Jurkat, Clone E6-1 (cell line): ENCODE data around the gene PPP4R3A. TPM values are rescaled to one million over a fixed set of nuclear protein-coding genes. Genes with fewer than 3 reads are reported as not detected.
"Not testable (repeated sequence)": the region's sequence is repeated elsewhere in the genome, so short reads cannot be mapped to it uniquely, and the experiment has no call there.

Source experiments
- DNase-seq: peaks from one replicate; pipeline ENCODE4 v3.0.0-alpha.2; 2011; ENCODE audit warnings: low read depth, low spot score
- H3K4me3 ChIP-seq: 2 replicates; pipeline ENCODE4 v1.5.1; 2011; ENCODE audit warnings: mild to moderate bottlenecking, low read length, control low read depth, moderate library complexity
- polyA plus RNA-seq: library from polyadenylated mRNA; unstranded; fragments of >200 nt; gene quantifications from one replicate; pipeline ENCODE4 v1.2.1, GENCODE V29; 2012; ENCODE audit warnings: missing spikeins; ENCODE audit not compliant: insufficient read length, insufficient read depth

Gene PPP4R3A
- polyA plus RNA-seq, result 63.3 TPM

DNA sequence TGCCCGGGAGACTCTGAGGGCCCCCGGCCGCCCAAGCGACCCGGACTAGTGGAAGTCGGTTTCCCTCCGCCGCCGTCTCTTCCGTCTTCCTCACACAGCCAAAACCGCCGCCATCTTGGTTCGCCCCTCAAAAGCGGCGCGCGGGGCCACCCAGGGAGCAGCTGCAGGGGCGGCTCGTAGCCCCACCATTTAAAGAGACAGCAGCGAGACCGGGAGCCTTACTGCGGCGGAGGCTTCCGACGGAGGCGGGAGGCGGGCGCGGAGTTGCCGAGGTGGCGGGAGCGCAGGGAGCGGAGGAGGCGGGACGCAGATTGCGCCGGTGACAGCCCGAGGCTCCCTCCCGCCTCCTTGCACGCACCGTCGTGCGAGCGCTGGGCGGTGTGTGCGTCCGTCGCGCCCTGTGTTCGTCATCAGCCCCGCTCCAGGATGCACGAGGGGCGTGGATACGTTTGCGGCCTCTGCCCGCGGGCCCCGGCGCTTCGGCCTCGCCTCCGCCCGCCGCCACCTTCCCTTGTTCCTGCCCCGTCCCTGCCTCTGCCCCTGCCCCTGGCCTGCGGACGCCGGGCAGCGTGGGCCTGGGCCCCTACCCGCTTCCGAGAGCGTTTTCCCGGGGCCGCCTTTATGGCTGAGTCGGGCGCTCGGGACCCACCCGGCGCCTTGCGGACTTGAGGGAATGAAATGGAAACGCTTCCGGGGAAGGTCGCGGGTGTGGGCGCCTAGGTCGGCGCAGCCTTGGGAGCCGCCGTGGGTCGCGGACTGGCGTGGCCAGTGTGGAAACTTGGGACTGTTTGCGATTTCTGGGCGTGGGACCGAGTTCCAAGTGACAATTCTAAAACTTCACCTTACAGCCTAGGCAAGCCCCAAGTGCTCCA lies at the start of gene PPP4R3A:
PPP4R3A (minus strand) TSS at position 140 of the 872 bp plus-strand sequence. CDS start 663 bp downstream, outside the sequence.
- H3K4me3 ChIP-seq, result peak within 1 kb of the TSS; percentile 90
- peak; percentile 96 for DNase-seq

GRCh38 chr14:91555531-91555930 lies 45.4 kb upstream of the PPP4R3A start:
- no peak overlapping the region for H3K4me3 ChIP-seq
- no peak for DNase-seq

DNA sequence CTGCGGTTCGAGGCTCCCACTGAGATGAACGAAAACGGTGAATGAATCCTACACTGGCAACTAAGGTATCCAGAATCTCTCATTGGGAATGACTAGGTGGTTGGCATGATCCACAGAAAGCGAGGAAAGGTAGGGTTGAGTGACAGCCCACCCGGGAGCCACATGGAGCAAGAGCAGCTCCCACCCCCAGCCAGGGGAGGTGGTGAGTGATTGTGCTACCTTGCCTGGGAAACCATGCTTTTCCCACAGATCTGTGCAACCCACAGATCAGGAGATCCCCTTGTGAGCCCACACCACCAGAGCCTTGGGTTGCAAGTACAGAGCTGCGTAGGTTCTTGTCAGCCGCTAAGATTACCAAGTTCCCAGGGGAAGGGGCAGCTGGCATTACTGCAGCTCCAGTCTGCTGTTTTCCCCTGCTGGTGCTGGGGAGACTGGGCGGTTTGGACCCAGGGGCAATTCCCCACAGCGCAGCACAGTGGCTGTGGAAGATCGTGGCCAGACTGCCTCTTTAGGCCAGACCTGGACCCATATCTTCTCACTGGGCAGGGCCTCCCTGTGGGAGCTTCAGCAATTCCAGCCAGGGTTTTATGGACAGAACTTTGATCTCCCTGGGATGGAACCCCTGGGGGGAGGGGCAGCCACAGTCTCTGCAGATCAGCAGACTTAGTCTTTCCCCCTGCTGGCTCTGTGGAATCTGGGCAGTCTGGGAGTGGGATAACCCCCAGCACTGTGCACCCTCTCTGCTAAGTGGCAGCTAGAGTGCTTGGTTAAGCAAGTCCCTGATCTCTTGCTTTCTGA lies 44.6 kb upstream of the PPP4R3A start:
- H3K4me3 ChIP-seq, result no peak overlapping the region
- DNase-seq, result no peak

- no peak for DNase-seq
- no peak overlapping the region for H3K4me3 ChIP-seq
Measured at GRCh38 chr14:91548108-91548507, 38.0 kb upstream of the PPP4R3A start.

GRCh38 chr14:91545946-91546716 lies 36.0 kb upstream of the PPP4R3A start:
- H3K4me3 ChIP-seq, result no peak overlapping the region
- DNase-seq, result no peak

DNA sequence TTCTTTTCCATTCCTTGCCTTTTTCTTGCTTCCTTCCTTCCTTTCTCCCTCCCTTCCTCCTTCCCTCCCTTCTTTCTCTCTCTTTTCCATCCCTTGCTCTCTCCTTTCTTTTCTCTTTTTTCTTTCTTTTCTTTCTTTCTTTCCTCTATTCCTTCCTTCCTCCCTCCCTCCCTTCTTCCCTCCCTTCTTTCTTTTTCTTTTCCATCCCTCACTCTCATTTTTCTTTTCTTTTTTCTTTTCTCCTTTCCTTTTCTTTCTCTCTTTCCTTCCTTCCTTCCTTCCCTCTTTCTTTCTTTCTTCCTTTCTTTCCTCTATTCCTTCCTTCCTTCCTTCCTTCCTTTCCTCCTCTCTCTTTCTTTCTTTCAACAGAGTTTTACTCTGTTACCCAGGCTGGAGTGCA lies 35.1 kb upstream of the PPP4R3A start:
- no peak overlapping the region for H3K4me3 ChIP-seq
- DNase-seq, result no peak

- DNase-seq, result no peak
- H3K4me3 ChIP-seq, result no peak overlapping the region
Measured at GRCh38 chr14:91536327-91536726, 26.2 kb upstream of the PPP4R3A start.

DNA sequence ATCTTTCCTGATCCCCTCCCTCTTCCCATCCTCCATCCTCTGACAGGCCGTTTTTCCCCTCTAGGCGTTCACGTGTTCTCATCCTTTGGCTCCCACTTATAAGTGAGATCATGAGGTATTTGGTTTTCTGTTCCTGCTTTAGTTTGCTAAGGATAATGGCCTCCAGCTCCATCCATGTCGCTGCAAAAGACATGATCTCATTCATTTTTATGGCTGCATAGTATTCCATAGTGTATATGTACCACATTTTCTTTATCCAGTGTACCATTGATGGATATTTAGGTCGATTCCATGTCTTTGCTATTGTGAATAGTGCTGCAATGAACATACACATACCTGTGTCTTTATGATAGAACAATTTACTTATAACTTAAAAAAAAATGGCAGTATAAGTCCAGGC lies 23.9 kb upstream of the PPP4R3A start:
- not testable (repeated sequence) for DNase-seq, H3K4me3 ChIP-seq

- no peak for DNase-seq
- H3K4me3 ChIP-seq, result no peak overlapping the region
Measured at GRCh38 chr14:91533623-91534022, 23.5 kb upstream of the PPP4R3A start.

DNA sequence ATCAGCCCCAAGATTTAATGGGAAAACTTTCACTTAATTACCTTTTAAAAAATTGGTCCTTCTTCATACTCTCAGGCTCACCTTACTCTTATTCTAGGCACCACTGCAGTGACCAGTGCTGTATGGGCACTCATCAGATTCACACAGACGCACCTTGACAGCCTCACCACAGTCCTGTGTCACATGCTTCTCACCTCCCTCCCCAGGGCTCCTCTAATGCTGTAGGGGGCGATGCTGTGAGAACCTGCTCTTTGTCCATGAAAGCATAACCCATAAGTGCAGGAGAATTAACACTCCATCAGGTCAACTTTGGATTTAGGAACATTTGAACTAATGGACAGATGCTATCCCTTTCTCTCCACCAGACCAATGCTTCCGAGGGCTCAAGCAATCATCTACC lies 13.9 kb upstream of the PPP4R3A start:
- H3K4me3 ChIP-seq, result no peak overlapping the region

GRCh38 chr14:91521061-91521640 lies 11.0 kb upstream of the PPP4R3A start:
- H3K4me3 ChIP-seq, result no peak overlapping the region
- DNase-seq, result no peak

More for the DNA sequence above, 13.9 kb upstream of the PPP4R3A start:
- no peak for DNase-seq

- H3K4me3 ChIP-seq, result no peak overlapping the region
- no peak for DNase-seq
Measured at GRCh38 chr14:91520138-91520537, 10.0 kb upstream of the PPP4R3A start.

DNA sequence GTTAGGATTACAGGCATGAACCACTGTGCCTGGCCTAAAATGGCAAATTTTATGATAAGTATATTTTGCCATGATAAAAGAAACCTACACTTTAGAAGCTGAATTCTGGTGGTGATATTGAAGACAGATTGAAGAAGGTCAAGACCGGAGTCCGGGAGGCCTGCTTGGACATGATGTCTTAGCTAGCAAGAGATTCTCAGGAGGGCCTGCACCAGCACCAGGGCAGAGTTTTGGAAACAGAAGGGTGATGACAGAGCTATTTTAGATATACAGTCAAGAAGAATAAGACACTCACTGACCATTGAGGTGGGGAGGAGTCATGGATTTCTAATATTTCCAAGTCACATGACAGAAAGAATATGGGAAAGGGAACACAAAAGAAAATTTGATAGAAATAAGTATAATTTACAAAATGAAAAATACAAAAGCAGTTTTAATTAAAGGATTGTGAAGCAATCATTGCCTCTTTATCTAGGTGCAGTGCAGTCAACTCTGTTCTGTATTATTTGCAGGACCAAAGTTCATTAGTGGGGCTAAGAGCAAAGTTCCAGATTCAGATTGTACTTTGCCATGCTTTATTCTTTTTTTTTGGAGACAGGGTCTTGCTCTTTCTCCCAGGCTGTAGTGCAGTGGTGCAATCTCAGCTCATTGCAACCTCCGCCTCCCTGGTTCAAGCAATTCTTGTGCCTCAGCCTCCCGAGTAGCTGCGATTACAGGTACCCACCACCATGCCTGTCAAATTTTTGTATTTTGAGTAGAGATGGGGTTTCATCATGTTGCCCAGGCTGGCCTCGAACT lies 9.3 kb upstream of the PPP4R3A start:
- no peak for DNase-seq
- H3K4me3 ChIP-seq, result no peak overlapping the region

- H3K4me3 ChIP-seq, result no peak overlapping the region
- no peak for DNase-seq
Measured at GRCh38 chr14:91516663-91517388, 6.7 kb upstream of the PPP4R3A start.

DNA sequence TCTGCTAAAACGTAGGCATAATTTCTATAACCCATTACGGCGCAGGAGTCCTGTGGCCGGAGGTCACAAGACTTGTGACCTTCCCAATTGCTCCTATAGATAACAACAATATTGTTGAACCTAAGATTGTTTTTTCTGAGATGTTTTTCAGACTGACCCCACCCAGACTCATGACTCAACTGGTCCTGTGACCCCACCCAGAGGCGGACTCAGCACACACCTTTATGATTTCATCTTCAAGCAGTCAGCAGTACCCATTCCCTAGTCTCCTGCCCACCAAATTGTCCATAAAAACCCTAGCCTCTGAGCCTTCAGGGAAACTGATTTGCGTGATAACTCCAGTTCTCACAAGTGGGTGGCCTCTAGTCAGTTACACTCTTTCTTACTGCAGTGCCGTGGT lies 5.9 kb upstream of the PPP4R3A start:
- DNase-seq, result no peak
- H3K4me3 ChIP-seq, result no peak overlapping the region

GRCh38 chr14:91511043-91511383 lies 903 bp upstream of the PPP4R3A start:
- peak; percentile 28 for DNase-seq
- H3K4me3 ChIP-seq, result peak overlapping the region; percentile 90

- H3K4me3 ChIP-seq, result peak overlapping the region; percentile 90
- DNase-seq, result no peak
Measured at GRCh38 chr14:91509878-91510170, 286 bp downstream of the PPP4R3A start.
